ENCODE measurements around the gene ITFG1. TPM values are rescaled to one million over a fixed set of nuclear protein-coding genes. Genes with fewer than 3 reads are reported as not detected.

The ITFG1 gene
- total RNA-seq, 4 donors from 2014 or later: 27.4 to 47.0 (median 36.9) TPM

DNA sequence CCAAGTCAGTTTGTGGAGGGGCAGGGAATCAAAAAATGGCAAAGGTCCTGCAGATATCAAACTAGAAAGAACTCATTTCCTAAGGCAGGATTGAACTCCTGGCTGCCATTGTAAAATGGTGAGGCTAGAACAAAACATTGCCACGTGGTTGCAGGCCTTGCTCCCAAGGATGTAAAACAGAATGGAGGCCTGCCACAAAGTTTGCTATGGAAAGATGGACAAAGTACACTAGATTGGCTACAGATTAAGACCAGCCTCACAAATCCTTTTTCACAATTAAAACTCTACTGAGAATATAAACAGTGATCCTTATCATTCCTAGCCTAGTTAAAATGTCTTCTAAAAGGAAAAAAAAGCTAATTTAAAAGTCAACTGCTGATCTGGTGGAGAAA is 31.2 kb upstream of the ITFG1 start:
- H3K9me3 ChIP-seq: peaks cover 5% of the 10 kb centered on the region
- no peak for TF ChIP-seq POLR2A (IDR thresholded peaks at IDR 0.05)
- TF ChIP-seq, protein P1, sequence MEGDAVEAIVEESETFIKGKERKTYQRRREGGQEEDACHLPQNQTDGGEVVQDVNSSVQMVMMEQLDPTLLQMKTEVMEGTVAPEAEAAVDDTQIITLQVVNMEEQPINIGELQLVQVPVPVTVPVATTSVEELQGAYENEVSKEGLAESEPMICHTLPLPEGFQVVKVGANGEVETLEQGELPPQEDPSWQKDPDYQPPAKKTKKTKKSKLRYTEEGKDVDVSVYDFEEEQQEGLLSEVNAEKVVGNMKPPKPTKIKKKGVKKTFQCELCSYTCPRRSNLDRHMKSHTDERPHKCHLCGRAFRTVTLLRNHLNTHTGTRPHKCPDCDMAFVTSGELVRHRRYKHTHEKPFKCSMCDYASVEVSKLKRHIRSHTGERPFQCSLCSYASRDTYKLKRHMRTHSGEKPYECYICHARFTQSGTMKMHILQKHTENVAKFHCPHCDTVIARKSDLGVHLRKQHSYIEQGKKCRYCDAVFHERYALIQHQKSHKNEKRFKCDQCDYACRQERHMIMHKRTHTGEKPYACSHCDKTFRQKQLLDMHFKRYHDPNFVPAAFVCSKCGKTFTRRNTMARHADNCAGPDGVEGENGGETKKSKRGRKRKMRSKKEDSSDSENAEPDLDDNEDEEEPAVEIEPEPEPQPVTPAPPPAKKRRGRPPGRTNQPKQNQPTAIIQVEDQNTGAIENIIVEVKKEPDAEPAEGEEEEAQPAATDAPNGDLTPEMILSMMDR (IDR thresholded peaks at IDR 0.05): no peak
- TF ChIP-seq POLR2AphosphoS5 (IDR thresholded peaks at IDR 0.05): no peak
- no peak for TF ChIP-seq EP300 (IDR thresholded peaks at IDR 0.05)
- DNase-seq (ENCODE audit: low spot score in 2 of 2): no peak
- no peaks in the 10 kb centered on the region for H3K27me3 ChIP-seq
- no peak overlapping the region for H3K4me3 ChIP-seq
- H3K36me3 ChIP-seq: peaks cover 6% of the 10 kb centered on the region
- H3K4me1 ChIP-seq: peaks cover 7% of the 10 kb centered on the region
- peak overlapping the region; percentile 63 for H3K27ac ChIP-seq
- 57% methylated on average over 1 of the region's 1 CpG for WGBS

DNA sequence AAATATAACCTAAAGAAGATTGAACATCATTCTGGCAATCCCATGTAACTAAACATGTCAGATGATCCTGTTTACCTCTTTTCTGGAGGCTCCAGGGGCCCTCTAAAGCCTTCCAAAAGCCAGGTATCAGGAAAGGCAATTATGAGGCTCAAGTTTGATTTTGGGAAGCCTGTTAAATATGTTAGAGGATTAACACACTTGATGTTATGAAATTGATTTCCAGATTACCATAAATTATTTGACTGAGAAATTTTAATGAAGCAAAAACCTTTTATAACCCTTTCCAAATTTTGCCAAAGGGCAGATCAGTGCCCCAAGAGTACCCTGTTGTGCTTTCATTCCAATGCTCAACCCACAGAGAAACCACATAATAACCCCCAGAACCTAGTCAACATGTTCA is 29.6 kb upstream of the ITFG1 start:
- Histone ChIP-seq H3K27me3 (no peaks in the 10 kb centered on the region), H3K36me3 (peaks cover 9% of the 10 kb centered on the region), H3K9me3 (peaks cover 5% of the 10 kb centered on the region), H3K27ac (no peak overlapping the region), H3K4me3 (no peak overlapping the region), H3K4me1 (peaks cover 7% of the 10 kb centered on the region)
- TF ChIP-seq EP300 (IDR thresholded peaks at IDR 0.05) (no peak), POLR2AphosphoS5 (IDR thresholded peaks at IDR 0.05) (no peak), POLR2A (IDR thresholded peaks at IDR 0.05) (no peak)
- TF ChIP-seq, protein P1 (IDR thresholded peaks at IDR 0.05): no peak
- no peak for DNase-seq (ENCODE audit: low spot score in 2 of 2)

DNA sequence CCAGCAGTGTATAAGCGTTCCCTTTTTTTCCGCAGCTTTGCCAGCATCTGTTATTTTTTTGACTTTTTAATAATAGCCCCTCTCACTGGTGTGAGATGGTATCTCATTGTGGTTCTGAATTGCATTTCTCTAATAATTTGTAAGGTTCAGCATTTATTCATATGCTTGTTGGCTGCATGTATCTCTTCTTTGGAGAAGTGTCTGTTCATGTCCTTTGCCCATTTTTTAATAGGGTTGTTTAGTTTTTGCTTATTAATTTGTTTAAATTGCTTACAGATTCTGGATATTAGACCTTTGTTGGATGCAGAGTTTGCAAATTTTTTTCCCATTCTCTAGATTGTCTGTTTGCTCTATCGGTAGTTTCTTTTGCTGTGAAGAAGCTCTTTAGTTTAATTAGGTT is 27.2 kb upstream of the ITFG1 start:
- no peak for DNase-seq (ENCODE audit: low spot score in 2 of 2)
- H3K27me3 ChIP-seq: no peaks in the 10 kb centered on the region
- 99% methylated on average over 3 of the region's 3 CpGs for WGBS
- peaks cover 4% of the 10 kb centered on the region for H3K4me1 ChIP-seq
- TF ChIP-seq, protein P1 (IDR thresholded peaks at IDR 0.05): no peak
- TF ChIP-seq EP300 (IDR thresholded peaks at IDR 0.05): no peak
- no peak for TF ChIP-seq POLR2A (IDR thresholded peaks at IDR 0.05)
- TF ChIP-seq POLR2AphosphoS5 (IDR thresholded peaks at IDR 0.05): no peak
- H3K36me3 ChIP-seq: peaks cover 9% of the 10 kb centered on the region
- peaks cover 5% of the 10 kb centered on the region for H3K9me3 ChIP-seq
- H3K4me3 ChIP-seq: no peak overlapping the region
- no peak overlapping the region for H3K27ac ChIP-seq

DNA sequence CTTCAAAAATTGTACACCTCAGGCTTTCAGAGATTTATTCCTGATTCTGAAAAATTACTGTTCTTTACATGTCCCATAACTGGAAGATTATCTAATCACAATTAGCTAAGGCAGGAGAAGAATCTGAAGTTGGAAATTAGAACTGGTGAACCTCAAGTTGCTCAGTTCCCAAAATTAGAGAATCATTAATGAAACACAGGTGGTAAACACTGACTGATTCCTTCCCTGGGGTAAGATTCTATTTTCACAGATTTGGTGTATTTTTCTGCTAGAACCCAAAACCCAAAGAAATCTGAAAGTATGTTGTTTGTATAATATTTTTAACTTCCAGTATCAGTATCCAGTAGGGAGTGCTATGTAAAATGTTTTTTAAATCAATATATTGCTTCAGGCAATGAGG is 26.0 kb upstream of the ITFG1 start:
- no peak overlapping the region for H3K4me3 ChIP-seq
- TF ChIP-seq POLR2AphosphoS5 (IDR thresholded peaks at IDR 0.05): no peak
- no peak for TF ChIP-seq POLR2A (IDR thresholded peaks at IDR 0.05)
- no peak for TF ChIP-seq EP300 (IDR thresholded peaks at IDR 0.05)
- TF ChIP-seq, protein P1 (IDR thresholded peaks at IDR 0.05): no peak
- H3K27ac ChIP-seq: no peak overlapping the region
- H3K27me3 ChIP-seq: no peaks in the 10 kb centered on the region
- H3K36me3 ChIP-seq: peaks cover 9% of the 10 kb centered on the region
- peaks cover 5% of the 10 kb centered on the region for H3K9me3 ChIP-seq
- DNase-seq (ENCODE audit: low spot score in 2 of 2): no peak
- no peaks in the 10 kb centered on the region for H3K4me1 ChIP-seq

DNA sequence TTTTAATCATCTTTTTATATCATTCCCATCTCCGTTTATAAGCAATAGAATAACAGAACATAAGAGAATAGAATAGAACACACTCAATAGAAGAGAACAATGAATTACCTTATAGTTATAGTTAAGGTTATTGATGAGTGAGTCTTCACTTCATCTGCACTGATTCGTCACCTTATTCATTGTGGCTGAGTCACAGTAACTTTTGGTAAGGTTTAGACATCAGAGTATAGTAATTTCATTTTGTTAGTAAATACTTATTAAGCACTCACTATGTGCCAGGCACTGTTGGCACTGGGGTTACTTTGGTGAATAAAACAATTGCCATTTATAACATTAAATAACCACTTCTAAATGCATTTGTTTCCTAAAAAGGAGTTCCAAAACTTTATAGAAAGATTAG is 22.8 kb upstream of the ITFG1 start:
- Histone ChIP-seq H3K36me3 (peaks cover 9% of the 10 kb centered on the region), H3K4me1 (no peaks in the 10 kb centered on the region), H3K9me3 (no peaks in the 10 kb centered on the region), H3K27ac (no peak overlapping the region), H3K4me3 (no peak overlapping the region), H3K27me3 (no peaks in the 10 kb centered on the region)
- no peak for TF ChIP-seq POLR2AphosphoS5 (IDR thresholded peaks at IDR 0.05)
- no peak for TF ChIP-seq POLR2A (IDR thresholded peaks at IDR 0.05)
- TF ChIP-seq EP300 (IDR thresholded peaks at IDR 0.05): no peak
- TF ChIP-seq, protein P1 (IDR thresholded peaks at IDR 0.05): no peak
- no peak for DNase-seq (ENCODE audit: low spot score in 2 of 2)
- 96% methylated on average over 2 of the region's 2 CpGs for WGBS

Measured in suprapubic skin (tissue), 4 donors.